Suppressor macrophage treated with lipopolysaccharide for 4 hours (primary cell): Measurements from ENCODE around the gene SLC27A1.
"Not testable (repeated sequence)": the region's sequence is repeated elsewhere in the genome, so short reads cannot be mapped to it uniquely, and the experiment has no call there.

Source experiments
- DNase-seq: peaks from one replicate; pipeline ENCODE4 v3.0.0-alpha.2; 2020

SLC27A1 gene

DNA sequence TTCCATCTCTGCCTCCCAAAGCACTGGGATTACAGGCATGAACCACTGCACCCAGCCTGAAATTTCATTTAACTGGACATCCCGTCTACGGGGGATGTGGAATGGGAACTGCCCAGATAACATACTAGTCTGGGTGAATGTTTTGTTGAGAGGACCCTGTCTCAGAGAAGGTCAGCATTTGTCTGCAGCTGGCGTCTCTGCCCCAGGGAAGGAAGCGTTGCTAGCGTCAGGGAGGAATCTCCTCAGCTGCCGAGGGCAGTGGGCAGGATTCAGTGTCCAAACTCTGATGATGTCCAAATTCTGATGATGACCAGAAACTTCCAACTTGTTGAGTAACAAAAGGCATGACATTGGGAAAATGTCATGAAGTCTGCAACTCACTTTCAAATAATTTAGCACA, 12.7 kb upstream of the SLC27A1 start:
- DNase-seq, result no peak

DNA sequence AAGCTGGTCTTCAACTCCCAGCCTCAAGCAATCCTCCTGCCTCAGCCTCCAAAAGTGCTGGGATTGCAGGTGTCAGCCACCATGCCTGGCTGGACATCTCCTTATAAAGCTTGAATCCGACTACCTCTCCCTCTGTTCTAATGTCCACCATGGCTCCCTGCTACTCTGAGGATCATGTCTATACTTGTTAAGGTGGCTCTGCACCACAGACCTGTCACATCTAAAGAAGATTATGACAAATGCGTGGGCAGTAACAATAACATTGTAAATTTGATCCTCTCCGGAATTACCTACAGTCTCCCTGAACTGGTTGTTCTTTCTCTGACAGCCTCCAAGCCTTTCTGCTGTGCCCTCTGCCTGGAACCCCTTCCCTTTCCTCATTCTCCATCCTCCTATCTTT, 11.4 kb upstream of the SLC27A1 start:
- no peak for DNase-seq

GRCh38 chr19:17460372-17461230, 9.7 kb upstream of the SLC27A1 start, which contains the start of gene NXNL1:
Gene NXNL1 (minus strand): TSS chr19:17460926. CDS start chr19:17460869, 57 bp downstream.
- no peak for DNase-seq

- no peak for DNase-seq
Observed at GRCh38 chr19:17466487-17466850, 3.9 kb upstream of the SLC27A1 start.

DNA sequence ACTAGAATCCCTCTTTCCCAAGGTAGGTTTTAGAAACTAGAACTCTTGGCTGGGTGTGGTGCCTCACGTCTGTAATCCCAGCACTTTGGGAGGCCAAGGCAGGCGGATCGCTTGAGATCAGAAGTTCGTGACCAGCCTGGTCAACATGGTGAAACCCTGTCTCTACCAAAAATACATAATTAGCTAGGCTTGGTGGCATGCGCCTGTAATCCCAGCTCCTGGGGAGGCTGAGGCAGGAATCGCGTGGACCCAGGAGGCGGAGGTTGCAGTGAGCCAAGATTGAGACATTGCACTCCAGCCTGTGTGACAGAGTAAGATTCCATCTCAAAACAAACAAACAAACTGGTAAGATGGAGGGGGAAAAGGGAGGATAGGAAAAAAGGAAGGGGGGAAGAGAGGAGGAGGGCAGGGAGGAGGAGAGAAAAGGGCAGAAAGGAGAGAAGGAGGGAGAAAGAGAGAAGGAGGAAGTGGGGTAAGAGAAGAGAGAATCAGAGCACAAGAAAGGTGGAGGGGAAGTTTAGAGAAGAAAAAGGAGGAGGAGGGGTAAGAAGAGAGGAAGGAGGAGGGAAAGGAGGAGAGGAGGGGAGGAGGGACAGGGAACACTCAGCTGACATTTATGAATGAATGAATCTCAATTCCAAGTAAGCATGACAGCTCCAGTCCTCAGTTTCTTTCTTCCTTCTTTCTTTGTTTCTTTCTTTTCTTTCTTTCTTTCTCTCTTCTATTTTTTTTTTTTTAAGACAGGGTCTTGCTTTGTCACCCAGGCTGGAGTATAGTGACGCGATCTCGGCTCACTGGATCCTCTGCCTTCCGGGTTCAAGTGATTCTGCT, 2.6 kb upstream of the SLC27A1 start:
- no peak for DNase-seq

GRCh38 chr19:17468302-17469091, 1.8 kb upstream of the SLC27A1 start:
- no peak for DNase-seq

- DNase-seq, result no peak
Observed at GRCh38 chr19:17469092-17469480, 1.2 kb upstream of the SLC27A1 start.

GRCh38 chr19:17469481-17470067, 750 bp upstream of the SLC27A1 start:
- peak; percentile 89 for DNase-seq

DNA sequence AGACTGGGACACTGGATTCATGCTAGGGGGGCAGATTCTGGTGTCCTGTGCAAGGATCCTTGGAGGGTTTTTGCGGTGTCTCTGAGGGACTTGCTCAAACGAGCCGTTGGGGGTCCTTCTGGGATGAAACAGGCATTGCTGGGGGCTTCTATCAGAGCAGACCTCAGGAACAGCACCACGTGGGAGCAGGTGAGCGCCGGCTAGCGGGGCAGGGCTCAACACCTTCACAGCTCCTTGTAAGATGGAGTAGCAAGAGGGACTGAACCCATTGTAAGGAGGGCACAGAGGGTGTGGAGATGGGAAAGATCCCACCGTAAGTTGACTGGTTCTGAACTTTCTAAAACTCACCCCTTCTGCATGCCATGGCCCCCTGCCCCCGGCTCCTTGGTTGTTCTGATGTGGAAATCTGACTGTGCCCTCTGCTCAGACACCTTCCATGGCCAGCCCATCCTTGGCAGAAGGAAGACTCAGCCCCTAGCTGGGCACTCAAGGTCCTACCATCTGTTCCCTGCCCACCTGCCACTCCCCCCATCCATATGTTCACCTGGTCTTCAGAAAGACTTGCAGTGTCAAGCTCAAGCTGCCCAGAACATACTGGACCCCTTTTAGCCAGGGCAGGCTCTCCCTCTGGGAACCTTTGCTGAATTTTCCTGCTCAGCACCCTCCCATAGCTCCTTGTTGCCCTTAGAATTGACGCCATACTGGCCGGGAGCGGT, 1.2 kb downstream of the SLC27A1 start:
- no peak for DNase-seq

DNA sequence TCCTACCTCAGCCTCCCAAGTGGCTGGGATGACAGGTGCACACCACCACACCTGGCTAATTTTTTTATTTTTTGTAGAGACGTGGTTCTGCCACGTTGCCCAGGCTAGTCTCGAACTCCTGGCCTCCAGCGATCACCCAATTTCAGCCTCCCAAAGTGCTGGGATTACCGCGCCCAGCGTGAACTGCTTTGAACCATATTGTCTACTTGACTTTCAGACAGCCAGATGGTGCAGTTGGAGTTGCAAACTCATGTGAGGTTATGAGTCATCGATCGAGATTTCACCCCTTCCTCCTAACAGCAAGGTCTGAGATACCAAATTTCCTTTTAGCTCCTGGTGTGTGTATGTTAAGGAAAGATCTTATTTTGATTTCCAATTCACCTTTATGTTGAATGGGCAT, 2.7 kb downstream of the SLC27A1 start:
- peak; percentile 82 for DNase-seq

GRCh38 chr19:17475011-17475540, 4.8 kb downstream of the SLC27A1 start:
- DNase-seq, result not testable (repeated sequence)

- peak; percentile 71 for DNase-seq
Observed at GRCh38 chr19:17475541-17476115, 5.3 kb downstream of the SLC27A1 start.

- no peak for DNase-seq
Observed at GRCh38 chr19:17479325-17479791, 9.0 kb downstream of the SLC27A1 start.

- no peak for DNase-seq
Observed at GRCh38 chr19:17481986-17482385, 11.7 kb downstream of the SLC27A1 start.

GRCh38 chr19:17482877-17483604, 12.7 kb downstream of the SLC27A1 start:
- no peak for DNase-seq

GRCh38 chr19:17483605-17484002, 13.3 kb downstream of the SLC27A1 start:
- no peak for DNase-seq

GRCh38 chr19:17484520-17485185, 14.3 kb downstream of the SLC27A1 start:
- DNase-seq, result no peak

DNA sequence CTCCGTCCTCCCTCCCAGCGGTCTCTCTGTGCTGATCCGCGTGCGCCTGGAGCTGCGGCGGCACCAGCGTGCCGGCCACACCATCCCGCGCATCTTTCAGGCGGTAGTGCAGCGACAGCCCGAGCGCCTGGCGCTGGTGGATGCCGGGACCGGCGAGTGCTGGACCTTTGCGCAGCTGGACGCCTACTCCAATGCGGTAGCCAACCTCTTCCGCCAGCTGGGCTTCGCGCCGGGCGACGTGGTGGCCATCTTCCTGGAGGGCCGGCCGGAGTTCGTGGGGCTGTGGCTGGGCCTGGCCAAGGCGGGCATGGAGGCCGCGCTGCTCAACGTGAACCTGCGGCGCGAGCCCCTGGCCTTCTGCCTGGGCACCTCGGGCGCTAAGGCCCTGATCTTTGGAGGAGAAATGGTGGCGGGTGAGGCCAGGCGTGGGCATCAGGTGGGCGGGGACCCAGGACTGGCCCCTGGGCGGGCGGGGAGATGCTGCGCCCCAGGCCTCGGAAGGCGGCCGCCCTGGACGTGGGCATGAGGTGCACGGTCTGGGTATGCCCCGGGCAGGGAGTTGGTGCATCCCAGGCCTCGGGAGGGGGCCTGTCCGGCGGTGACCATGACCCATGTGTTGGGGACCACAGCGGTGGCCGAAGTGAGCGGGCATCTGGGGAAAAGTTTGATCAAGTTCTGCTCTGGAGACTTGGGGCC, 16.4 kb downstream of the SLC27A1 start:
- no peak for DNase-seq
